Osteocyte (in vitro differentiated cells): ENCODE data around the gene NDST1. TPM values are rescaled to one million over a fixed set of nuclear protein-coding genes. Genes with fewer than 3 reads are reported as not detected.

Experiments used
- DNase-seq: peaks from one replicate; pipeline ENCODE4 v3.0.0; 2021; ENCODE audit warnings: mixed read lengths; ENCODE audit not compliant: unreplicated experiment; ENCODE audit errors: extremely low spot score
- H3K27ac Mint-ChIP-seq: one replicate; pipeline ENCODE4 v1.8.0; 2021; ENCODE audit warnings: mild to moderate bottlenecking, mixed read lengths; ENCODE audit not compliant: unreplicated experiment
- H3K27me3 Mint-ChIP-seq: one replicate; pipeline ENCODE4 v1.8.0; 2021; ENCODE audit warnings: mixed read lengths; ENCODE audit not compliant: unreplicated experiment
- H3K36me3 Mint-ChIP-seq: one replicate; pipeline ENCODE4 v1.8.0; 2021; ENCODE audit warnings: mixed read lengths; ENCODE audit not compliant: unreplicated experiment
- H3K4me1 Mint-ChIP-seq: one replicate; pipeline ENCODE4 v1.8.0; 2021; ENCODE audit warnings: mixed read lengths; ENCODE audit not compliant: unreplicated experiment
- H3K4me3 Mint-ChIP-seq: one replicate; pipeline ENCODE4 v1.8.0; 2021; ENCODE audit warnings: mild to moderate bottlenecking, moderate library complexity, mixed read lengths; ENCODE audit not compliant: unreplicated experiment
- H3K9me3 Mint-ChIP-seq: one replicate; pipeline ENCODE4 v1.8.0; 2021; ENCODE audit warnings: mixed read lengths; ENCODE audit not compliant: unreplicated experiment
- CTCF ChIP-seq: fragments of 200-600 bp; sonication (generic); IDR thresholded peaks from 2 replicates; pipeline ENCODE4 v1.5.0; 2021; ENCODE audit warnings: antibody characterized with exemption, mild to moderate bottlenecking, moderate library complexity
- total RNA-seq: library from RNA; stranded (reverse); gene quantifications from 2 replicates; pipeline ENCODE4 v1.2.1, GENCODE V29; 2021

Gene NDST1
- total RNA-seq, 1 donor from 2014 or later, result 110 TPM

GRCh38 chr5:150601491-150602345, 93.8 kb downstream of the NDST1 start:
- DNase-seq, result no peak
- Mint-ChIP-seq H3K36me3 (no peaks in the 10 kb centered on the region), H3K9me3 (no peaks in the 10 kb centered on the region), H3K27ac (peak overlapping the region; percentile 93), H3K27me3 (no peaks in the 10 kb centered on the region), H3K4me1 (peaks cover 79% of the 10 kb centered on the region), H3K4me3 (peak overlapping the region; percentile 74)
- no peak for TF ChIP-seq CTCF

- H3K27ac Mint-ChIP-seq, result no peak overlapping the region
- no peaks in the 10 kb centered on the region for H3K36me3 Mint-ChIP-seq
- H3K4me3 Mint-ChIP-seq, result no peak overlapping the region
- H3K27me3 Mint-ChIP-seq, result no peaks in the 10 kb centered on the region
- no peaks in the 10 kb centered on the region for H3K9me3 Mint-ChIP-seq
- peaks cover 77% of the 10 kb centered on the region for H3K4me1 Mint-ChIP-seq
- no peak for DNase-seq
- no peak for TF ChIP-seq CTCF
Observed at GRCh38 chr5:150603052-150603451, 95.1 kb downstream of the NDST1 start.

- TF ChIP-seq CTCF, result no peak
- H3K27ac Mint-ChIP-seq, result no peak overlapping the region
- no peak for DNase-seq
- no peaks in the 10 kb centered on the region for H3K9me3 Mint-ChIP-seq
- H3K4me1 Mint-ChIP-seq, result peaks cover 77% of the 10 kb centered on the region
- no peaks in the 10 kb centered on the region for H3K36me3 Mint-ChIP-seq
- H3K27me3 Mint-ChIP-seq, result no peaks in the 10 kb centered on the region
- H3K4me3 Mint-ChIP-seq, result peak overlapping the region; percentile 38
Observed at GRCh38 chr5:150603491-150603890, 95.6 kb downstream of the NDST1 start.

GRCh38 chr5:150604010-150604409, 96.1 kb downstream of the NDST1 start:
- peak overlapping the region; percentile 32 for H3K27ac Mint-ChIP-seq
- H3K4me3 Mint-ChIP-seq, result no peak overlapping the region
- TF ChIP-seq CTCF, result no peak
- no peaks in the 10 kb centered on the region for H3K9me3 Mint-ChIP-seq
- peaks cover 75% of the 10 kb centered on the region for H3K4me1 Mint-ChIP-seq
- no peaks in the 10 kb centered on the region for H3K27me3 Mint-ChIP-seq
- H3K36me3 Mint-ChIP-seq, result no peaks in the 10 kb centered on the region
- no peak for DNase-seq

GRCh38 chr5:150604894-150605440, 97.0 kb downstream of the NDST1 start:
- Mint-ChIP-seq H3K27ac (peak overlapping the region; percentile 72), H3K27me3 (no peaks in the 10 kb centered on the region), H3K9me3 (no peaks in the 10 kb centered on the region), H3K4me1 (peaks cover 67% of the 10 kb centered on the region), H3K36me3 (no peaks in the 10 kb centered on the region), H3K4me3 (no peak overlapping the region)
- TF ChIP-seq CTCF, result no peak
- no peak for DNase-seq
